PC-9 (cell line): Measurements from ENCODE around the gene LRMDA. TPM values are rescaled to one million over a fixed set of nuclear protein-coding genes. Genes with fewer than 3 reads are reported as not detected.

Experiments
- BruUV-seq: library from RNA; stranded (reverse); fragments of 400-500 nt; replicated peaks from 2 replicates; lab custom pipeline; 2021; lab: Mats Ljungman, UMichigan
- CTCF ChIA-PET: fragments of 300-600 bp; sonication (Branson Sonifier 250); formaldehyde crosslinking; loops from one replicate; lab custom pipeline; 2022; ENCODE audit warnings: antibody characterized with exemption; lab: Charles Lee
- POLR2A ChIA-PET: fragments of 300-600 bp; sonication (Branson Sonifier 250); formaldehyde crosslinking; loops from one replicate; lab custom pipeline; 2022; ENCODE audit warnings: antibody characterized with exemption; ENCODE audit not compliant: unreplicated experiment; lab: Charles Lee
- DNase-seq, 2 experiments: peaks; one replicate each; pipeline versions ENCODE4 v3.0.0 to v3.0.0-alpha.2; 2015 to 2022; ENCODE audit warnings: mixed read lengths in 1 of 2
- H2AFZ ChIP-seq: fragments of 200-600 bp; sonication (generic); 2 replicates; pipeline ENCODE4 v1.8.1; 2017; ENCODE audit warnings: antibody characterized with exemption
- H3F3A ChIP-seq: fragments of 200-600 bp; sonication (generic); 2 replicates; pipeline ENCODE4 v1.8.1; 2017; ENCODE audit warnings: antibody characterized with exemption, mild to moderate bottlenecking, low read depth; ENCODE audit not compliant: insufficient read depth
- H3K27ac ChIP-seq: fragments of 200-600 bp; sonication (generic); 2 replicates; pipeline ENCODE4 v1.6.1; 2016; ENCODE audit warnings: mixed run types
- H3K27me3 ChIP-seq: fragments of 200-600 bp; sonication (generic); 2 replicates; pipeline ENCODE4 v1.6.1; 2016; ENCODE audit warnings: low read depth, mixed run types; ENCODE audit not compliant: insufficient read depth
- H3K36me3 ChIP-seq: fragments of 200-600 bp; sonication (generic); 2 replicates; pipeline ENCODE4 v1.6.1; 2016; ENCODE audit warnings: low read depth, mixed run types
- H3K4me1 ChIP-seq: fragments of 200-600 bp; sonication (generic); replicated peaks from 2 replicates; pipeline ENCODE4 v1.6.1; 2016; ENCODE audit warnings: mixed run types; ENCODE audit not compliant: insufficient read depth
- H3K4me2 ChIP-seq: fragments of 200-600 bp; sonication (generic); 2 replicates; pipeline ENCODE4 v1.6.1; 2017; ENCODE audit warnings: mixed run types
- H3K4me3 ChIP-seq: fragments of 200-600 bp; sonication (generic); 2 replicates; pipeline ENCODE4 v1.6.1; 2016; ENCODE audit warnings: mixed run types
- H3K79me2 ChIP-seq: fragments of 200-600 bp; sonication (generic); 2 replicates; pipeline ENCODE4 v1.6.1; 2017; ENCODE audit warnings: low read depth, mixed run types
- H3K9me2 ChIP-seq: fragments of 200-600 bp; sonication (generic); 2 replicates; pipeline ENCODE4 v1.8.1; 2017; ENCODE audit warnings: mild to moderate bottlenecking; ENCODE audit not compliant: insufficient read depth
- H3K9me3 ChIP-seq: fragments of 200-600 bp; sonication (generic); 2 replicates; pipeline ENCODE4 v1.8.1; 2016; ENCODE audit warnings: low read depth; ENCODE audit not compliant: insufficient read depth
- H4K20me1 ChIP-seq: fragments of 200-600 bp; sonication (generic); 2 replicates; pipeline ENCODE4 v1.8.1; 2017; ENCODE audit not compliant: insufficient read depth
- EZH2 ChIP-seq: fragments of 200-600 bp; sonication (generic); IDR thresholded peaks from 2 replicates; pipeline ENCODE4 v1.8.0; 2017; ENCODE audit warnings: antibody characterized with exemption, low read depth
- intact Hi-C: fragments of 100-400 bp; cut with micrococcal nuclease; formaldehyde crosslinking; loops from one replicate; pipeline ENCODE4 v1.10.0; 2022; ENCODE audit not compliant: unreplicated experiment
- total RNA-seq: library from RNA; stranded (reverse); gene quantifications from 2 replicates; pipeline ENCODE4 v1.2.3, GENCODE V29; 2021
- TF ChIP-seq, protein P1 (sequence below): fragments of 200-600 bp; sonication (generic); conservative IDR thresholded peaks from 2 replicates; pipeline ENCODE4 v1.6.1; 2017; ENCODE audit warnings: mixed run types, antibody characterized with exemption, mild to moderate bottlenecking, moderate library complexity

Gene LRMDA
- total RNA-seq, 1 experiment from 2014 or later, result not detected

DNA sequence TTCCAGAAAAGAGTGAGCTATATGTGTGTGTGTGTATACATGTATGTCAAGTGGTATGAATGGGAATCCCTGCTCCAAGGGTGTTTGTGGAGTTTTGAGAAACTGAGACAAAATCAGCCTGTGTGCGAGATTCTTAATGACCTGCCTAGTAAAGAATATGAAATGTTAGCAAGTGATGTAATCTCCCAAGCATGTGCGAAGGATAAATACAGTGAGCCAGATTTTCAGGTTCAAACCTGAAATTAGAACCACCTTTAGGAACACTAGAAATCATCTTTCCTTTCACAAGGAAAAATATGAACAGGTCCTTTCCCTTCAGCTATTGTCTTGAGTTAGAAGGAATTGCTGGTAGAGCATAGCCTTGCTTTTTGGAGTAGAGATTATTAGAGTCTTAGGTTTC, 457.6 kb downstream of the LRMDA start:
- Histone ChIP-seq H3K9me2 (no peaks in the 10 kb centered on the region), H4K20me1 (no peaks in the 10 kb centered on the region), H3K4me1 (no peaks in the 10 kb centered on the region), H3K36me3 (no peaks in the 10 kb centered on the region), H3K27me3 (no peaks in the 10 kb centered on the region), H3K27ac (no peak overlapping the region), H3K4me2 (no peak overlapping the region), H3K4me3 (no peak overlapping the region), H3K79me2 (no peaks in the 10 kb centered on the region), H3F3A (no peaks in the 10 kb centered on the region), H3K9me3 (no peaks in the 10 kb centered on the region), H2AFZ (no peak overlapping the region)
- intact Hi-C loops, result no loop called here
- DNase-seq, result no peak
- no peak for TF ChIP-seq EZH2
- TF ChIP-seq, protein P1, sequence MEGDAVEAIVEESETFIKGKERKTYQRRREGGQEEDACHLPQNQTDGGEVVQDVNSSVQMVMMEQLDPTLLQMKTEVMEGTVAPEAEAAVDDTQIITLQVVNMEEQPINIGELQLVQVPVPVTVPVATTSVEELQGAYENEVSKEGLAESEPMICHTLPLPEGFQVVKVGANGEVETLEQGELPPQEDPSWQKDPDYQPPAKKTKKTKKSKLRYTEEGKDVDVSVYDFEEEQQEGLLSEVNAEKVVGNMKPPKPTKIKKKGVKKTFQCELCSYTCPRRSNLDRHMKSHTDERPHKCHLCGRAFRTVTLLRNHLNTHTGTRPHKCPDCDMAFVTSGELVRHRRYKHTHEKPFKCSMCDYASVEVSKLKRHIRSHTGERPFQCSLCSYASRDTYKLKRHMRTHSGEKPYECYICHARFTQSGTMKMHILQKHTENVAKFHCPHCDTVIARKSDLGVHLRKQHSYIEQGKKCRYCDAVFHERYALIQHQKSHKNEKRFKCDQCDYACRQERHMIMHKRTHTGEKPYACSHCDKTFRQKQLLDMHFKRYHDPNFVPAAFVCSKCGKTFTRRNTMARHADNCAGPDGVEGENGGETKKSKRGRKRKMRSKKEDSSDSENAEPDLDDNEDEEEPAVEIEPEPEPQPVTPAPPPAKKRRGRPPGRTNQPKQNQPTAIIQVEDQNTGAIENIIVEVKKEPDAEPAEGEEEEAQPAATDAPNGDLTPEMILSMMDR, result no peak
- BruUV-seq, result no TSS peak
- POLR2A ChIA-PET, result no interaction called here
- CTCF ChIA-PET, result no interaction called here

DNA sequence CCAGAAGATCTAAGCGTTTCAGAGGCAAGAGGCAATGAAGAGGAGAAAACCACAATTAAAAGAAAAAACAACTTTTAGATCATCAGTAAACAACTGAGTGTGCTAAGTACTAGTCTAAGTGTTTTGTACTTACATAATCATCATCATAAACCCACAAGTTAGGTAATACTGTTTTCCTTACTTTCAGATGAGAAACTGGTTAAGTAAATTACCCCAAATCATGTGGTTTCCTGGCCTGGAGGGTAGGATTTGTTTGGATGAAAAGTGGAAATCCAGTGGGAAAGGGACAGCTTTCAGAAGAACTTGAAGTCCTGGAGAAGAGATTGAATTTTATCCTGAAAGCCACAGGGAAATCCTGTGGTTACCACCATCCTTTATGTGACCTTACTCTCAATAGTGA, 463.3 kb downstream of the LRMDA start:
- ChIA-PET CTCF (no interaction called here), POLR2A (no interaction called here)
- intact Hi-C loops, result no loop called here
- no peaks in the 10 kb centered on the region for H3K36me3 ChIP-seq
- no TSS peak for BruUV-seq
- H3K4me3 ChIP-seq, result no peak overlapping the region
- H2AFZ ChIP-seq, result no peak overlapping the region
- no peaks in the 10 kb centered on the region for H4K20me1 ChIP-seq
- H3K9me3 ChIP-seq, result no peaks in the 10 kb centered on the region
- no peaks in the 10 kb centered on the region for H3F3A ChIP-seq
- no peaks in the 10 kb centered on the region for H3K4me1 ChIP-seq
- H3K4me2 ChIP-seq, result no peak overlapping the region
- H3K79me2 ChIP-seq, result no peaks in the 10 kb centered on the region
- no peaks in the 10 kb centered on the region for H3K9me2 ChIP-seq
- DNase-seq, result no peak
- no peaks in the 10 kb centered on the region for H3K27me3 ChIP-seq
- TF ChIP-seq EZH2, result no peak
- TF ChIP-seq, protein P1, result no peak
- no peak overlapping the region for H3K27ac ChIP-seq

DNA sequence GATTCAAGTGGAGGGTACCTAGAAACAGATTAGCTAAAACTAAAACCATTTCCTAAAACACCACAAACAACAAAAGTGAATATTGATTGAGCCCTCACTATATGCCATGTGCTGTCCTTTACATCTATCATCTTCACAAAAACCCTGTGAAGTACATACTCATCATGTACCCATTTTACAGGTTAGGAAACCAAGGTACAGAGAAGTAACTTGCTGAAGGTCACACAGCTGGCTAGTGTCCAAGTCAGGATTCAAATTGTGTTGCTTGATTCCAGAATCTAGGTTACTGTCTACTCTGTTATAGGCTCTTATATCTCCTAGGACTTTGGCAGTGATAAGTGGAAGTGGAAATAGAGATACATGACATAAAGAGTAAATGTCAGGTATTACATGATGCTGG, 463.8 kb downstream of the LRMDA start:
- H3K9me3 ChIP-seq, result no peaks in the 10 kb centered on the region
- no peak overlapping the region for H3K4me3 ChIP-seq
- no peak overlapping the region for H3K4me2 ChIP-seq
- no peaks in the 10 kb centered on the region for H3K27me3 ChIP-seq
- ChIA-PET CTCF (no interaction called here), POLR2A (no interaction called here)
- no peaks in the 10 kb centered on the region for H4K20me1 ChIP-seq
- BruUV-seq, result no TSS peak
- DNase-seq, result no peak
- H3F3A ChIP-seq, result no peaks in the 10 kb centered on the region
- no peaks in the 10 kb centered on the region for H3K9me2 ChIP-seq
- H2AFZ ChIP-seq, result no peak overlapping the region
- H3K4me1 ChIP-seq, result no peaks in the 10 kb centered on the region
- H3K36me3 ChIP-seq, result no peaks in the 10 kb centered on the region
- TF ChIP-seq, protein P1, result no peak
- no peak overlapping the region for H3K27ac ChIP-seq
- intact Hi-C loops, result no loop called here
- H3K79me2 ChIP-seq, result no peaks in the 10 kb centered on the region
